Astrocyte of the cerebellum (primary cell): ENCODE results near the gene HOOK1.

Experiments used
- DNase-seq: peaks from one replicate; pipeline ENCODE4 v3.0.0-alpha.2; 2011; ENCODE audit warnings: low read depth
- H3K4me3 ChIP-seq: 2 replicates; pipeline ENCODE4 v1.5.1; 2011; ENCODE audit warnings: mild to moderate bottlenecking, low read depth, low read length, moderate library complexity
- CTCF ChIP-seq: IDR thresholded peaks from 2 replicates; pipeline ENCODE4 v1.5.1; 2012; ENCODE audit warnings: low read length, low read depth, moderate library complexity, mild to moderate bottlenecking; ENCODE audit errors: missing control alignments
- in situ Hi-C: cut with HindIII; loops from 2 replicates; pipeline ENCODE4 v1.10.0; 2017; ENCODE audit warnings: low sequenced_read_pairs

The HOOK1 gene

GRCh38 chr1:59769736-59770095 lies 45.0 kb upstream of the HOOK1 start:
- DNase-seq = no peak
- in situ Hi-C loops = loop anchor here (25.0 kb wide), 1 partner anchor 1032 kb away; no protein-coding TSS in a partner anchor
- H3K4me3 ChIP-seq = no peak overlapping the region
- TF ChIP-seq CTCF = no peak

- in situ Hi-C loops = loop anchor here (25.0 kb wide), 1 partner anchor 1034 kb away; no protein-coding TSS in a partner anchor
- no peak for TF ChIP-seq CTCF
Measured at GRCh38 chr1:59771361-59771760, 43.4 kb upstream of the HOOK1 start.

GRCh38 chr1:59775480-59775879 lies 39.3 kb upstream of the HOOK1 start:
- H3K4me3 ChIP-seq = no peak overlapping the region
- in situ Hi-C loops = no loop called here
- TF ChIP-seq CTCF = no peak
- no peak for DNase-seq

More at GRCh38 chr1:59771361-59771760, 43.4 kb upstream of the HOOK1 start:
- no peak for DNase-seq
- H3K4me3 ChIP-seq = no peak overlapping the region

- no peak overlapping the region for H3K4me3 ChIP-seq
- in situ Hi-C loops = no loop called here
- no peak for TF ChIP-seq CTCF
- no peak for DNase-seq
Measured at GRCh38 chr1:59776960-59777852, 37.5 kb upstream of the HOOK1 start.

- in situ Hi-C loops = no loop called here
- no peak for DNase-seq
- no peak for TF ChIP-seq CTCF
- no peak overlapping the region for H3K4me3 ChIP-seq
Measured at GRCh38 chr1:59779949-59780348, 34.8 kb upstream of the HOOK1 start.

GRCh38 chr1:59788825-59789224 lies 25.9 kb upstream of the HOOK1 start:
- no peak for DNase-seq
- H3K4me3 ChIP-seq = no peak overlapping the region
- no peak for TF ChIP-seq CTCF
- in situ Hi-C loops = no loop called here
